ENCODE results near the gene RHBDF1.

RHBDF1 gene

GRCh38 chr16:91484-91883, 19.1 kb upstream of the RHBDF1 start:
- no peak for DNase-seq

DNA sequence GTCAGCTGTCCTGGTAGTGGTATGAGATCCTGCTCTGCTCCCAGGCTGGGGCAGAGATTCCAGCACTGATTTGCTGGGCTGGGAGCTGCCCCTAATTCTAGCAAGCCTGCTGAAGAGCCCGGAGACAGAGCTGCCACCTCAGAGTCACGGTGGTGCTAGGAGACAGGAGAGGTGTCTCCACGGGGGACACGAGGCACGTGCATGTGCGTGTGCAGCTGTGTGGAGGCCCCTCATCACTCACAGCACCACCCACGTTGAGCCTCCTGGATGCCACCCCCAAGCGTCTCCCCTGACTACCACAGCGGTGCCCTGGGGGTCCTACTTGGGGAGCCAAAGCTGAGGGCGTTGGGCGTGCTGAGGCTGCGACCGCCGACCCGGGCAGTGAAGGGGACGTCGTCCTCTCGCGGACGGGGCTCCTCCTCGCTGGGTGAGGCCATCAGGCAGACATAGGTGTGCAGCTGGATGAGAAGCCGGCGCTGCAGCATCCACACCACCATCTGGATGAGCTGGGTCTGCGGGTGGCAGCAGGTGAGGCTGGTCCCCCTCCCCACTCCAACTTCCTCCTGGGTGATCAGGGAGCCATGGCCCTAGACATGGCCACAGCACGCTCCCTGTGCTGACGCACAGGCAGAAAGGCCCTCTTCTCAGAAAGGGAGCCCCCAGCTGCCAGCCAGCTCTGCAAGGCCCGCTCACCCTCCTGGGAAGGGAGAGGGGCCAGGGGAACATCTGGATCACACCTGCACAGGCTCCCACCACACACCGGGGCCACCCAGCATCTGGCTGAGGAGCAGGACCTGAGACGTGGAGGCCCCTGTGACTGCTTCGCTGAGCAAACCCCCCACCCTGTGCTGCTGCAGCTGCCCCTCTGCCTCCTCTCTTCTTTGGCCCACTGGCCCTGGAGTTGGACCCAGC, 17.2 kb upstream of the RHBDF1 start:
- DNase-seq = no peak

DNA sequence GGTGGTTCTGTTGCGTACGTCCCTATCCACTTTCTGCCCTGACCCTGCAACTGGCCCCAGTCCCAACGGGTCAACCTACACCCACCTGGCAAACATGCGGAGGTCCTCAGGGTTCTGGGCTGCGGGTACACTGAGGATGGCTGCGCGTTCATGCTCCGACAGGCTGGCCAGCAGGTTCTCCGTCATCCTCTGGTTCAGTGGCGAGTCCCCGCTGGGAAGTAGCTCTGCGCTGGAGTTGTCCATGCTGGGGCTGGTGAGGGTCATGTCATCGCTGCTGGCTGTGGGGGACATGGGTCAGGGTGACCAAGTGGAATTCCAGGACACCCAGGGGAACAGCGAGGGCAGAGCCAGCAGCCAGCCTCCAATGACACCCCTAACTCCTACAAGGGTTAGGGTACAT, 16.2 kb upstream of the RHBDF1 start:
- DNase-seq = no peak

GRCh38 chr16:86483-86952, 14.1 kb upstream of the RHBDF1 start:
- no peak for DNase-seq

DNA sequence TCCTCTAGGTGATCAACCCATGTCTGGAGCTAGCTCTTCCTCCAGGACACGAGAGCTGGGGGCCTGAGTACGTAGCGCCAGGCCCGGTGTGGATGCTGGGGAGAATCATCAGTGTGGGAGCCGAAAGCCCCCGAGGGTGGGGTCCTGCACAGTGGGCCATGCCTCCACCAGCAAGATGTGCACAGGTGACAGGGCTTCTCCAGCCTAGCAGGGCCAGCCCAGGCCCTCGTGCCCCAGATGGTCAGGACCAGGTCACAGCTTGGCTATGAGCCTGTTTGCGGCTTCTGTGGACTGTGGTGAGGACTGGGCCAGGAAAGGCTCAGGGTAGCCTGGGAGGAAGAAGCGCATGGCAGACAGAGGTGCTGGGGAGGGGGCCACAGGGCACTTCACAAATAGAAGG, 13.4 kb upstream of the RHBDF1 start:
- no peak for DNase-seq

GRCh38 chr16:85407-85782, 13.0 kb upstream of the RHBDF1 start:
- DNase-seq = no peak

DNA sequence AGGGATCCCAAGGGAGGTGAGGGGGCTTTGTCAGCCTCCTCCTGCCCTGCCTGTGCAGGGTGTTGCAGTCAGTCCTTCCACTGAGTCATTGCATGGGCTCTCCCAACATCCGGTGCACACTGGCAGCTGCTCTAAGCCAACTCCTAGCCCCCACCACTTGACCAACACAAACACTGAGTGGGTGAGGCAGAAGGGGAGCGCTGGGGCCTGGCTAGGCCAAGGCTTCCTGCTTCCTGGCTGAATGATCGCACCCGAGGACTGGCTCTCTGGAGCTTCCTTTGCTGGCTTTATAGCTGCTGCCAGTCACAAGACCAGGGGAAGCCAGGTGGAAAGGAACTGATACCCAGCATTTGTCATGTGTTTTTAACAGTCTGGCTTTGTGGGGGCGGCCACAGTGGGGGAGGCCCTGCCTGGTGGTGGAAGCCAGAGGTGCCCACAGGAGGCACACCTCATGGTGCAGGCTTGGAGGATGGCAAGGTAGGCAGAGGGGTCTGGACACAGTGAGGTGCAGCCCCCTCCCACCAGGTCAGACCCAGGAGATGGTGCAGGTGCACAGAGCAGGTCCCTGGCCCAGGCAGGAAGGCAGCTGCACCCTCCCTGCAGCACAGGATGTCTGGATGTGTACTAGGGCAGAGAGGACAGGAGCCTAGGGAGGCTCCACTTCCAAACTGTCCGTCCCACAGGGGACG, 12.4 kb upstream of the RHBDF1 start:
- peak; percentile 85 for DNase-seq

GRCh38 chr16:83781-84615, 11.6 kb upstream of the RHBDF1 start:
- no peak for DNase-seq

DNA sequence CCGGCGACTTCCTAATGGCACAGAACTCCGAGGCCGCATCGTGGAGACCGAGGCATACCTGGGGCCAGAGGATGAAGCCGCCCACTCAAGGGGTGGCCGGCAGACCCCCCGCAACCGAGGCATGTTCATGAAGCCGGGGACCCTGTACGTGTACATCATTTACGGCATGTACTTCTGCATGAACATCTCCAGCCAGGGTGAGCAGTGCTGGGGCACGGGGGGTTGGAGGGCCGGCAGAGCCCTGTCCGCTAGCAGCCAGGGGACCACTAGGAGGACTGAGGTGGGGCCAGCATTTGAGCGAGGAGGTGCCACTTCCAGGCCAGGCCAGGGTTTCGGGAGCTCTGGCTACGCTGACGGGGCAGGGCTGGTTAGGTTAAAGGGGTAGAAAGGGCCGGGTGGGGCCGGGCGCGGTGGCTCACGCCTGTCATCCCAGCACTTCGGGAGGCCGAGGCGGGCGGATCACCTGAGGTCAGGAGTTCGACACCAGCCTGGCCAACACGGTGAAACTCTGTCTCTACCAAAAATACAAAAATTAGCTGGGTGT, 10.7 kb upstream of the RHBDF1 start:
- no peak for DNase-seq

DNA sequence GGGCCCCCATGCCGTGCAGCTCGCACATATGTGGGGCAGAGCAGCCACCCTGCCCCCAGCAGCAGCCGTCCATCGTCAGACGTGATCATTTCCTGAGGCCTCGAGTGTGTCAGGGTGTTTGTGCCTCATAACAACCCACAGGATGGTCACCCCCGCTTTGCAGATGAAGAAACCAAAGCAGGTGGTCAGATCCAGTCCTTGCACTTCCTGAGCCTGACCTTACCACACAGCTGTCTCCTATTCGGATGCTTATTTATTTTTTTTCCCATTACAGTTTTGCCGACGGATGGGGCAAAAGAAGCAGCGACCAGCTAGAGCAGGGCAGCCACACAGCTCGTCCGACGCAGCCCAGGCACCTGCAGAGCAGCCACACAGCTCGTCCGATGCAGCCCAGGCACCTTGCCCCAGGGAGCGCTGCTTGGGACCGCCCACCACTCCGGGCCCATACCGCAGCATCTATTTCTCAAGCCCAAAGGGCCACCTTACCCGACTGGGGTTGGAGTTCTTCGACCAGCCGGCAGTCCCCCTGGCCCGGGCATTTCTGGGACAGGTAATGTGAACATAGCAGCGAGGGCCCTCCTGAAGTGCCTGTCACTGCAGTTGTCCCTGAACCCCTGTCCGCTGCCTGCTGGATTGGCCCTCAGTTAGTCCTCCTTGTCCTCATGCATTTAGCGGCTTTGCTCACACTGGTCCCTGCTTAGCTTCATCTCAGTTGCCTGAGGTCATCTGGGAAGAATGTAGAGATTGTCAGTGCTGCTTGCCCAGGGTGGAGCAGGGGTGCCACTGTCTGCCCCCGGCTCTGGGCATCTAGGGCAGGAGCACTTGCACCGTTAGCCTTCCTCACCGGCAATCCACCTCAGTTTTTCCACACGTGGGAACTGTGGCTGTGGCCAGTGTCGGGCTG, 7.0 kb upstream of the RHBDF1 start:
- no peak for DNase-seq

DNA sequence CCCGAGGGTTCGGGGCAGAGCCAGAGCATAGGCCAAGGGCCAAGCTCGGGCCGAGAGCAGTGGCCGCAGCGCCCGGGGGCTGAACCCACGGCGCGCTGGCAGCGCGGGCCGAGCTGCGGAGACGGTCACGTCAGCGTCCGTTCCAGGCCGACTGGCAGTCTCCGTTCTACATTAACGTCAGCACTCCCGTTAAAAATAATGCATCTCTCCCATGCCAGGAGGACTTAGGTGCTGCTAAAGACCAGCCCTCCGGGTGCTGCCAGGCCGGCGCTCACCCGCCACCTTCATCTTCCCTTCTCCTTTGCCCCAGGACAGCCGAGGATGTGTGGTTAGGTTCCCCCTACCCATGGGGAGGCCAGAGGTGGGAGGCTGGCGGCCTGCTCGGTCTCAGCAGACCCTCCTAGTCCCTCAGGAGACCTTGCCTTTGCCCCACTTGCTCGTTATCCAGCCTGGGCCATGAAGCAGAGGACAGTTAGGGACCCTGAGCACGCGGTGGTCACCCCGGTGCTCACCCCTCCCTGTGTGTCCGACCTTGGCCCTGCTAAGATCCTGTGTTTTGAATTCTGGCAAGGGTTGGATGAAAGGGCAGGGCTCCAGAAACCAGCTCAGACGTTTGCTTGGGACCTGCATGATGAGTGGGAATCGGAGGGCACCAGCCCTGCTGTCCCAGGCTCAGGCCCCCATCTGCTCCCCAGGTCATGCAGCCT, 6.2 kb upstream of the RHBDF1 start:
- no peak for DNase-seq

DNA sequence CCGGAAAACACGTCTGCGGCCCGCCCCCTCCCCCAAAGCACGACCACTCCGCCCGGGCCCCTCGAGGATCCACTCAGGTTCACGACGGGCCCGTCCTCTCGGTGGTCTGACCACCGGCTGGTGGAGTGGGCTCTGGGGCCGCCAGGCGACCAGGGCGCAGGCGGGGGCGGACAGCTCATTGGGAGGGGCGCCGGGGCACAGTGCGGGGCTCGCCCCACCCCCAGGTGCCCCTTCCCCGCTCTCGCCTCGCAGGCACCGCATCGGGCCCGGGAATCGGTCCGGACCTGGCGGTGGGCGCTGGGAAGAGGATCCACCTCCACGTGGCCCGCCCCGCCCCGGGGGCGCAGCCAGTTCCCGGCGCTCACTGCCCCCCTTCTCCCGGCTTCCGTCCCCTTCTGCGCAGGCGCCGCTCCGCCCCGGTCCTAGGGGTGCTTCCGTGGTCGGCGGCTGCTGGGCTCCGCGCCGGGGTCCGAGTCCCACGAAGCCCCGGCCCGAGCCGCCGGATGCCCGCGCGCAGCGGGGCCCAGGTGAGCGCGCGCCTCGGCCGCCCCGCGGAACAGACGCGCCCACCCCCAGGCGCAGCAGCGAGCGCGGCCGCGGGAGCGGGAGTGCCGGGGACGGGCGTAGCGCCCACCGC, 5.5 kb upstream of the RHBDF1 start, which contains the start of gene MPG:
MPG (plus strand) TSS at position 419 of the 637 bp plus-strand sequence; CDS start at position 504, 85 bp downstream.
- peak; percentile 94 for DNase-seq

GRCh38 chr16:77273-77806, 4.9 kb upstream of the RHBDF1 start:
- no peak for DNase-seq

GRCh38 chr16:76535-77272, 4.3 kb upstream of the RHBDF1 start:
- DNase-seq = no peak

- DNase-seq = no peak
These were observed 3.4 kb upstream of the RHBDF1 start for GRCh38 chr16:75580-76501.

- DNase-seq = no peak
These were observed 2.4 kb upstream of the RHBDF1 start for GRCh38 chr16:74747-75334.

DNA sequence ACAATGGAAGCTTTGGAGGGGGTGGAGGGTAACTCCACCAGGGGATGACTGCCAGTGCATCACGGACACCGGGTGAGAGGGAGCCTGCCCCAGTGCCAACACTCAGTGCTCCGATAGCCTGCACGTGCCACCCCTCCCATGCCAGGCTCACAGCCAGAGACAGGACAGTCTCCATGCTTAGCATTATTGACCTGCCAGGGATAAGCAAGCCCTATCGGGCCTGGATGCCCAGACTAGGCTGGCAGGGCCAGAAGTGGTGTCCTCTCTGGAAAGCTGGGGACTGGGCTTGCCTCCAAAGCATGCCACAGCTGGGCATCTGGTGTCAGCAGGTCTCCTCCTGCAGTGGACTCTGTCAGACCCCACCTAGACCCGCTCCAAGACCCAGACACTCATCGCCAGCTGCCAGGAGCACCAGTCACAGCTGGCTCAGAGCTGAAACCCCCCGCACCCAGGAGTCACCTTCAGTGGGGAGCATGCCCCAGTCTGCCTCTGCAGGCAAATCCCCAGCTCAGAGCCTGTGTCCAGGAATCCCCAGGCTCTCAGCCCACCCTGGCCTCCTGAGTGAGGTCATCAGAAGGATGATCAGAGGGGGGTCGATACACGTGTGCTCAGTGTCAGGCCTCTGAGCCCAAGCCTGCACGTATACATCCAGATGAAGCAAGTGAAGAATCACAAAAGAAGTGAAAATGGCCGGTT, 1.8 kb upstream of the RHBDF1 start:
- no peak for DNase-seq

Data from activated CD8-positive, alpha-beta memory T cell treated with anti-CD3 and anti-CD28 coated beads for 24 hours (primary cell).